Measurements from ENCODE around the gene TSC22D3.

DNA sequence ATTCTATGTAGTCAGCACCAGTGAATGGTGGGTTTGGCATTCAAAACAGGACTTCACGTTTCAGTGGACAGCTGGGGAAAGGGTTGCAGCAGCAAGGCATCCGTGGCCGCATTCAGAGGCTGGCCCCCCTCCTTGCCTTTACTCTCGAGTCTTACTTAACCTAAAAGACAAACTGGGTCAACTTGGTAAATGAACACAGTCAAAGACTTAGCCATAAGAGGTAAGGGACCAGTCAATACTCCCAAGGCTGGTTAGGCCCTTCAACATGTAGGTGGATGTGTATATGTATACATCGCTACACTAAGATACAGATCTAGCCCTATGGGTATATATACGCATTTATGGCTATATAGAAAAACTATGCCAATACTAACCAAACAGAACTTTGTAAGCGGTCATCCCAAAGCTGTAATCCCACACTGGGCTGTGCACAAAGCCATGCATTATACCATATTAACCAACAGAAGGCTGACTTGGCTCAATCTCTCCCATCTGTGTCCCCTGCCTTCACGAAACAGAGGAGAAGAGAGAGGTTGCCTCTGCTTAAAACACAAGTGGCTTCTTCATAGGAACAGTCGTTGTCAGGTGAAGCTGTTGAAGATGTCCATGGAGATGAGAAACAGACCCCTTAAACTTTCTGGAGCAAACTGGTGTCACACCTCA, 61.9 kb downstream of the TSC22D3 start:
- TF ChIP-seq, protein P1, sequence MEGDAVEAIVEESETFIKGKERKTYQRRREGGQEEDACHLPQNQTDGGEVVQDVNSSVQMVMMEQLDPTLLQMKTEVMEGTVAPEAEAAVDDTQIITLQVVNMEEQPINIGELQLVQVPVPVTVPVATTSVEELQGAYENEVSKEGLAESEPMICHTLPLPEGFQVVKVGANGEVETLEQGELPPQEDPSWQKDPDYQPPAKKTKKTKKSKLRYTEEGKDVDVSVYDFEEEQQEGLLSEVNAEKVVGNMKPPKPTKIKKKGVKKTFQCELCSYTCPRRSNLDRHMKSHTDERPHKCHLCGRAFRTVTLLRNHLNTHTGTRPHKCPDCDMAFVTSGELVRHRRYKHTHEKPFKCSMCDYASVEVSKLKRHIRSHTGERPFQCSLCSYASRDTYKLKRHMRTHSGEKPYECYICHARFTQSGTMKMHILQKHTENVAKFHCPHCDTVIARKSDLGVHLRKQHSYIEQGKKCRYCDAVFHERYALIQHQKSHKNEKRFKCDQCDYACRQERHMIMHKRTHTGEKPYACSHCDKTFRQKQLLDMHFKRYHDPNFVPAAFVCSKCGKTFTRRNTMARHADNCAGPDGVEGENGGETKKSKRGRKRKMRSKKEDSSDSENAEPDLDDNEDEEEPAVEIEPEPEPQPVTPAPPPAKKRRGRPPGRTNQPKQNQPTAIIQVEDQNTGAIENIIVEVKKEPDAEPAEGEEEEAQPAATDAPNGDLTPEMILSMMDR (IDR thresholded peaks at IDR 0.05), result no peak
- peak; percentile 15 to 49 (median 43) for TF ChIP-seq POLR2AphosphoS5 (IDR thresholded peaks at IDR 0.05)
- no peak for TF ChIP-seq POLR2A (IDR thresholded peaks at IDR 0.05)
- TF ChIP-seq EP300 (IDR thresholded peaks at IDR 0.05), result no peak
